ENCODE data around the gene ARHGAP18.

The ARHGAP18 gene

DNA sequence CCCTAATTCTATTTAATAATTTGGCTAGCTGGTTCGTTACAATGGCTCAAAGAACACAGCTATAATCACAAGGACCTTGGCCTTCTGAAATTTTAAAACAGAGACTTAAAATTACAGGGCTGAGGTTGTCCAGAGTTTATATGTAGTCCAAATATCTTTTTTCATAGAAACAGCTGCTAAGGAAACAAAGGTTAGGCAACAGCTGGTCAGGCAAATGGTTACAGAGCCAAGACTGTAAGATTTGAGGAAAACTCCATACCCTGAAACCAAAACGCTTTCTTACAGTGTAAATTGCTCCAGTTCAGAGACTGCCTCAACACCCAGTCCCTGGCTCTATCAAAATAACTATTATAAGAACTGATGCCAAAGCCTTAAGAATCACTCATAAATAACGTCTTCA, 9.7 kb upstream of the ARHGAP18 start:
- DNase-seq (ENCODE audit: low read depth), result no peak

DNA sequence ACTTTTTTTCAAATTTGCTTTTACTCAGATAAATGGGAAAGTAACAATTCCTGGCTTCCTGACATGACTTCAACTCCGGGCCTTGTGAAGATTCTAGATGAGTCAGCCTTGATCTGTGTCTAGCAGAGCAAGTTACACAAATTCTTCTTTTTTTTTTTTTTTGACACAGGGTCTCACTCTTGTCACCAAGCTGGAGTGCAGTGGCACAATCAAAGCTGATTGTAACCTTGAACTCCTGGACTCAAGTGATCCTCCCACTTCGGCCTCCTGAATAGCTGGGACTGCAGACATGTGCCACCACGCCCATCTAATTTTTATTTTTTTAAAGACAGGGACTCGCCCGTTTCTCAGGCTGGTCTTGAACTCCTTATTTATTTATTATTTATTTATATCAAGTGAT, 7.3 kb upstream of the ARHGAP18 start:
- no peak for DNase-seq (ENCODE audit: low read depth)

- DNase-seq (ENCODE audit: low read depth), result no peak
Observed at GRCh38 chr6:129713806-129714333, 3.9 kb upstream of the ARHGAP18 start.

DNA sequence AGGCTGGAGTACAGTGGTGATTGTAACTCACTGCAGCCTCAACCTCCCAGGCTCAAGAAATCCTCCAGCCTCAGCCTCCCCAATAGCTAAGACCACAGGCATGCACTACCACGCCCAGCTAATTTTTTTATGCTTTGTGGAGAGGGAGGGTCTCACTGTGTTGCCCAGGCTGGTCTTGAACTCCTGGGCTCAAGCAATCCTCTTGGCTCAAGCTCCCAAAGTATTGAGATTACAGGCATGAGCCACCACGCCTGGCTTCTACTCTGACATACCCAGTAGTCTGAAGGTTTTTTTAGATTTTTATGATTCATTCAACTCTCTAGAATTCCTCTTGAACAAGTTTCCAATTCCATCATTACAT, 1.3 kb upstream of the ARHGAP18 start:
- no peak for DNase-seq (ENCODE audit: low read depth)

GRCh38 chr6:129710450-129711270, 683 bp upstream of the ARHGAP18 start:
- no peak for DNase-seq (ENCODE audit: low read depth)

- DNase-seq (ENCODE audit: low read depth), result no peak
Observed at GRCh38 chr6:129709196-129709768, 695 bp downstream of the ARHGAP18 start.

DNA sequence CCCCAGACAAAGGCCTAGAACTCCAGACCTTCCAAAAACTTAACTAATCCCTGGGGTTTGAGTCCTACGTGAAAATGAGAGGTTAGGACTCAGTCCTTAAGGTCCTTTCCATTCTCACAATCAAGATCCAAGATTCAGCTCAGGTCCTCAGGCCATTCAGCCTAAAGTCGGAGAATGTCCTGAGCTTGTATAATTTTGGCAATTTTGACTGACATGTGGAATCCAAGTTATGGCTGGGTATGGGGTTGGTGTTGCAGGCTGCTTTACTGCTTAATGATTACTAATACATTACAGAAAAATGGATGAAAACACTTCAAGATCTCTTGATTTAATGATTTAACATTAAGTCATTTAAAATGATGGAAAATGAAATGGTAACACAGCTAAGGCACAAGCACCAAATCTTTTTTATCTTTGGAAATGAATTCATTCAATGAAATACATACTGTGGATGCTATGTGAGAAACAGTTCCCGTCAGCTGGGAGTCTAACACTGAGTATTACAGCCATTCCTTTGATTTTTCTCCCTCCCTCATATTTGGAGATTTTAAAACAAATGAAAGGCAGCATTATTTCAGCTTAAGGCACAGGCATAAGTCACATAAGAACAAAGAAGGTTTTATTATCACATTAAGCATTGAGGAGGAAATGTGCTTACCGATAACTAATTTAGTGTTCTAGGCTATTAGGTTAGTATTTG, 1.3 kb downstream of the ARHGAP18 start:
- DNase-seq (ENCODE audit: low read depth), result no peak

GRCh38 chr6:129707882-129708495, 2.0 kb downstream of the ARHGAP18 start:
- no peak for DNase-seq (ENCODE audit: low read depth)

- DNase-seq (ENCODE audit: low read depth), result no peak
Observed at GRCh38 chr6:129707028-129707427, 2.9 kb downstream of the ARHGAP18 start.

DNA sequence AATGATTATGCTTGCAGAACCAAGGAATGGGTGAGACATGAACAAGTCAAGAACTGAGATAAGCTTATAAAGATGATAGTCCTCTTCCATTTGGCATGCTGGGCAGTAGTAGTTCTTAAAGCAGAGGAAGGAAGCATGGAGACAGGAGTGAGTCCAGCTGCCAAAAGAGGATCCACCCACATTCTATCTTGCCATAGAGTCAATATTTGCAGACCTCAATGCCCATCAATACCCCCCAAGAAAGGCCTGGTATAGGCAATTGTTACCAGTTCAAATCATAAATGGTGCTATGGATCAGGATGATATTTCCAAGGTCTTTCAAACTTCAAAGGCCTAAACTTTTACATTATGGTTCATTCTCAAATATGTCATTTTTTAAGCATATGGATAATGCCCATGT, 4.8 kb downstream of the ARHGAP18 start:
- no peak for DNase-seq (ENCODE audit: low read depth)

- DNase-seq (ENCODE audit: low read depth), result no peak
Observed at GRCh38 chr6:129704708-129705107, 5.3 kb downstream of the ARHGAP18 start.

DNA sequence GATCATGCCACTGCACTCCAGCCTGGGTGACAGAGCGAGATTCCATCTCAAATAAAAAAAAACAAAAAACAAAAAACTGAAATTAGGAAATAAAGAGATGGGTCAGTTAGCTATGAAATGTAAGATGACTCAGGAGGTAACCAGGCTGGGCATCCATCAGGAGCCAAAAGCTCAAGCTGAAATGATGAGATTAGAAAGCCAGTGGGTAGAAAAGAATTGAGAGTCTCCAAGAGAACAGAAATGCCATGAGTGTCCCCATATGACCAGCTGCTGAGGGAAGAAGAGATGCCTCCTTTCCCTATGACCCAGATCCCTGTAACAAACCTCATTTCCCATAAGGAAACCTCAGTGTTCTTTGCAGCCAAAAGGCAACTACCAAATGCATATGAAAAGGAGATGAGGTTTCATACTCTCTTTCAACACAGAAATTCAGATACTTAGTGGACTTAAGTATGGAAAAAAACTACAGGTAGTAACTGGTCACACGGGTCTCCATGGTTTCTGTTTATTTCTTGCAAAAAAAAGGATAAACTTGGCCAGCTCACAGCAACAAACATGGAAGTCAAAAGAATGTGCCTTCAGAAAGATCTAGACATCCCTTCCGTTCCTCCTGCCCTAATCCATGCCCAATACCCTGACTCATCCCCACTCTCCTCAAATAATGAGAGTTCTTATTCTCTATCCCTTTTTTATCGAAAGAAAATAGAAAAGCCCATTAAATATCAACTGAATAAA, 8.1 kb downstream of the ARHGAP18 start:
- no peak for DNase-seq (ENCODE audit: low read depth)

DNA sequence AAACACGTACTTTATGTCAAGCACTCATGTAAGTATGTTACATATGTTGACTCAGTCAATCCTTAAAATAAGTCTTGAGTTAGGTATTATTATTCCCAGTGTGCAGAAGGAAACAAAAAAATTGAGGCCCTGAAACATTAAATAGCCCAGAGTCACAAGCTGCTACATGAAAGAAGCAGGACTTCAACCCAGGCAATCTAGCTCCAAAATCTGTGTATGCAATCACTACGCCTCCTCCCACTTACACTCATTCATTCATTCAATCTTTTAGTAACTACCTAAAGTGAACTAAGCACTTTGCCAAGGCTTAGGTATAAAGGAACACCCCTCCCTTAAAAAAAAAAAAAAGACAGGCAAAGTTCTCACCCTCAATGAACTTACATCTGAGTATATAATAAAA, 9.3 kb downstream of the ARHGAP18 start:
- no peak for DNase-seq (ENCODE audit: low read depth)

DNA sequence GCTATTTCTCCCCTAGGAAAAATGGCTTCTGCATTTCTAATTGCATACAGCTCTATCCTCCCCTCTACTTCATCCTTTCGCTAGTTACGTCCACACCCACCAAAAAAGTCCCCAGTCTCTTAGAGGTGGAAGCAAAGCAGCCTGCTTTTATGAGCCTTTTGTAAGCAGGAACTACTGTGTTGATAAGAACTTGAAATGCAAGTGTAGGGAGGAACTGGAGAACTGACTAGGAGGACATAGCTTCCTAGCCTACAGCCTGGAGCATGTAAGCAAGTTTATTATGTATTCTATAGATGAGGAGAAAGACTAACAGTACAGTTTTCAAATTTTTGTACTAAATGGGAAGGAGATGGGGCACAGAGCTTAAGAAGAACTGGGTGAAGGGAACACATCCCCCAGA, 10.3 kb downstream of the ARHGAP18 start:
- DNase-seq (ENCODE audit: low read depth), result no peak

DNA sequence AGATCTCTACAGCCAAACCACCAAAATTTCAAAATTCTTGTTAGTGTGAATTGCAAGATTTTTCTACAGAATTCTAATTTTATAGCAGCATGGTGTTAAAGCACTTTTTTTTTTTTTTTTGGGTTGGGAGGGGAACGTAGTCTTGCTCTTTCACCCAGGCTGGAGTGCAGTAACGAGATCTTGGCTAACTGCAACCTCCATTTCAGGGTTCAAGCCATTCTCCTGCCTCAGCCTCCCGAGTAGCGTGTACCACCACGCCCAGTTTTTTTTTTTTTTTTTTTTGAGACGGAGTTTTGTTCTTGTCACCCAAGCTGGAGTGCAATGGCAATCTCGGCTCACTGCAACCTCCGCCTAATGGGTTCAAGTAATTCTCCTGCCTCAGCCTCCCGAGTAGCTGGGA, 11.5 kb downstream of the ARHGAP18 start:
- no peak for DNase-seq (ENCODE audit: low read depth)

DNA sequence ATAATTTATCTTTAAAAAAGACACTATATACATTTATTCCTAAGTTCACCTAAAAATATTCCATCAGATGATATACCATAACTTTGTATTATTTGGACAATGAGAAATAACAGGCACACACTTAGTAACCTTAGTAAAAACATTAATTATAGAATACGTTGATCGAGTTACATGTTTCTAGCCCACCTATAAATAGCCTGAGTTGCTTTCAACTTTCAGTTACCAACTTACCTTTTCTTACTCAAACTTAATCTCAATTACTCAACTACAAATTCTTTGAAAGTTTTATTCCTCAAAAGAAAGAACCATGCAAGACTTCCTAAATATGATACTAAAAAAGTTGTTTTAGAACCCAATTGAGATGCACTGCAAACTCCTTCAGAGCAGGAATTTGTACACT, 12.2 kb downstream of the ARHGAP18 start:
- DNase-seq (ENCODE audit: low read depth), result no peak

GRCh38 chr6:129696843-129697242, 13.1 kb downstream of the ARHGAP18 start:
- no peak for DNase-seq (ENCODE audit: low read depth)

GRCh38 chr6:129696028-129696418, 14.0 kb downstream of the ARHGAP18 start:
- no peak for DNase-seq (ENCODE audit: low read depth)

DNA sequence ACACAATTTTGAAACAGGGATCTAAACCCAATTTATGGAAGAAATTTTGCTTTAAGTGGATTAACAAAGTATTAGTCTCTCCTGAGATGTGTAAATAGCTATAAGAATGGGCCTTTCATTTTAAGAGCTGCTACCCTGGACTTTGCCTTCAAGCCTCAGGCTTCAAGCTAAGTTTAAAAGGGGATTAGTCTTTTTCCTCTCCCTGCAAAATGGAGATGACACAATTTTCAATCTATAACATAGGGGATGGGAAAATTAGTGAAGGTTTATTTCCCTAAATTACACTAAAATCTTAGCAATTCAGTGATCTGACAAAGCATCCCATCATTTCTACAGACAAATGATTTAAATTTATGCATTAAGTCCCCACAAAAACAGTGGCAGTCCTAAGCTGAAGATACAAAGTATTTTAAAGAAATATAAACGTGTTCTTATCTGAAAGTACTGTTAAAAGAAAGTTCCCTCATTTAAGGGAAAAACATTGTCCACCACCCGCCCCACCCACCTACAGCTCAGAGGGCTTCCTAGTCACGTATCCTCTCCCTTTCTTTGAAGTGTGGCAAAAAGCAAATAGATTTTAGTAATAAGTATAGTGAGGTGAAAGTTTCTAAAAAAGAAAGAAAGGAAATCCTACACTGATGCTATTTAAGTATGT, 14.5 kb downstream of the ARHGAP18 start:
- DNase-seq (ENCODE audit: low read depth), result no peak

- no peak for DNase-seq (ENCODE audit: low read depth)
Observed at GRCh38 chr6:129694036-129694435, 15.9 kb downstream of the ARHGAP18 start.

DNA sequence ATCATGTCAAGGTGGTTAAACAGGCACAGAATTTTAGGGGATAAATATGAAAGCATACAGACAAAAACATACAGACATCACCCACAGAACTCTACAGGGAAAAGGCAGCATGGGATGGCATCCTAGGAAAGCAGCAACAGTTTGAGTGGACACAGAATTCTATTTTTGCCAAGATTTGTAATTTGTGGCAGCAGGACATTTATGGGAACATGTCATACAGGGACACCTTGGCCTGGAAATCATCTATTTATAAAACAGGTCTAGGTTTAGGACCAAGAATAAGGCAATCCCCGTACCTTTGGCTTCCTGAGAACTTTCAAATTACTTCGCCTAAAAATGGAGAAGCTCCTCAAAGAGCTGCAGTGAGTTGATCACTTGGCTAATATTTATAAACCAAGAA, 17.5 kb downstream of the ARHGAP18 start:
- no peak for DNase-seq (ENCODE audit: low read depth)

Measured in stimulated activated CD8-positive, alpha-beta memory T cell treated with anti-CD3 and anti-CD28 coated beads, Interleukin-12 subunit alpha, Interleukin-12 subunit beta, amount 100 ng/mL, for 4 hours (primary cell).